ENCODE data around the gene CHN1.

GRCh38 chr2:174951745-174952144 is 53.4 kb downstream of the CHN1 start:
- TF ChIP-seq CTCF (IDR thresholded peaks at IDR 0.05) (no peak), ZFX (IDR thresholded peaks at IDR 0.05; ENCODE audit: borderline replicate concordance) (no peak)

Data from 22Rv1 (cell line).